SK-N-SH (cell line): ENCODE data around the gene VANGL1. TPM values are rescaled to one million over a fixed set of nuclear protein-coding genes. Genes with fewer than 3 reads are reported as not detected.
A peak's percentile ranks its signal among the peaks of the same experiment; 100 is the strongest.

Source experiments
- CTCF ChIA-PET: fragments of 300-600, 350-600 bp; formaldehyde crosslinking; extraction: SDS; loops from one replicate; lab custom pipeline; 2021; lab: Yijun Ruan, JAX
- POLR2A ChIA-PET: fragments of 350-600 bp; sonication (Branson Sonifier 250); formaldehyde crosslinking; extraction: SDS; loops from one replicate; lab custom pipeline; 2020; ENCODE audit warnings: antibody characterized with exemption, inconsistent platforms; lab: Yijun Ruan, JAX
- DNase-seq: peaks from one replicate; pipeline ENCODE4 v3.0.0; 2012
- H2AFZ ChIP-seq: fragments of 200-600 bp; sonication (generic); 2 replicates; pipeline ENCODE4 v1.8.1; 2016; ENCODE audit warnings: antibody characterized with exemption, mild to moderate bottlenecking, low read depth
- H3F3A ChIP-seq: fragments of 200-600 bp; sonication (generic); replicated peaks from 2 replicates; pipeline ENCODE3; 2016; ENCODE audit warnings: antibody characterized with exemption, mild to moderate bottlenecking; ENCODE audit not compliant: insufficient read depth
- H3K27ac ChIP-seq, 2 experiments: fragments of 200-500 bp in 1 of 2; fragments of 200-600 bp in 1 of 2; sonication (Bioruptor generic) in 1 of 2; sonication (generic), shearing (Covaris generic) in 1 of 2; 2 replicates each; pipeline versions ENCODE4 v1.5.1 to v1.6.1; 2014 to 2016; ENCODE audit warnings: low read depth in 2 of 2, inconsistent platforms in 1 of 2, low read length in 1 of 2, mild to moderate bottlenecking in 1 of 2, mixed read lengths in 1 of 2
- H3K27me3 ChIP-seq: fragments of 200-600 bp; sonication (generic), shearing (Covaris generic); 2 replicates; pipeline ENCODE4 v1.6.1; 2016; ENCODE audit warnings: mixed run types; ENCODE audit not compliant: insufficient read depth
- H3K36me3 ChIP-seq, 2 experiments: fragments of 200-500 bp in 1 of 2; fragments of 200-600 bp in 1 of 2; sonication (Bioruptor generic) in 1 of 2; sonication (generic) in 1 of 2; replicated peaks in 1 of 2; 2 replicates each; pipeline versions ENCODE3 to v1.5.1; 2014 to 2016; ENCODE audit warnings: low read length in 1 of 2, mild to moderate bottlenecking in 1 of 2; ENCODE audit not compliant: insufficient read depth in 2 of 2, control insufficient read depth in 1 of 2
- H3K4me1 ChIP-seq, 2 experiments: fragments of 200-500 bp in 1 of 2; fragments of 200-600 bp in 1 of 2; sonication (Bioruptor generic) in 1 of 2; sonication (generic), shearing (Covaris generic) in 1 of 2; 2 replicates each; pipeline versions ENCODE4 v1.5.1 to v1.6.1; 2014 to 2016; ENCODE audit warnings: low read depth in 1 of 2, low read length in 1 of 2, mixed run types in 1 of 2; ENCODE audit not compliant: insufficient read depth in 2 of 2, control insufficient read depth in 1 of 2
- H3K4me2 ChIP-seq: fragments of 200-600 bp; sonication (generic), shearing (Covaris generic); 2 replicates; pipeline ENCODE4 v1.6.1; 2017; ENCODE audit warnings: mixed run types
- H3K4me3 ChIP-seq, 2 experiments: fragments of 200-500 bp in 1 of 2; fragments of 200-600 bp in 1 of 2; sonication (Bioruptor generic) in 1 of 2; sonication (generic), shearing (Covaris generic) in 1 of 2; 2 replicates each; pipeline versions ENCODE4 v1.5.1 to v1.8.1; 2014 to 2016; ENCODE audit warnings: low read depth in 2 of 2, inconsistent platforms in 1 of 2, low read length in 1 of 2, mild to moderate bottlenecking in 1 of 2, mixed read lengths in 1 of 2, moderate library complexity in 1 of 2
- H3K79me2 ChIP-seq: fragments of 200-600 bp; sonication (generic); 2 replicates; pipeline ENCODE4 v1.8.1; 2017; ENCODE audit warnings: mild to moderate bottlenecking; ENCODE audit not compliant: insufficient read depth
- H3K9ac ChIP-seq: fragments of 200-600 bp; sonication (generic); 2 replicates; pipeline ENCODE4 v1.6.1; 2017; ENCODE audit warnings: mixed run types
- H3K9me2 ChIP-seq: fragments of 200-600 bp; sonication (generic); 2 replicates; pipeline ENCODE4 v1.6.1; 2017; ENCODE audit warnings: mixed run types
- H3K9me3 ChIP-seq: fragments of 200-600 bp; sonication (generic); 2 replicates; pipeline ENCODE4 v1.6.1; 2017; ENCODE audit warnings: mixed run types, mild to moderate bottlenecking, moderate library complexity
- H4K20me1 ChIP-seq: fragments of 200-600 bp; sonication (generic); 2 replicates; pipeline ENCODE4 v1.6.1; 2017; ENCODE audit warnings: mild to moderate bottlenecking, mixed run types; ENCODE audit not compliant: insufficient read depth
- CHD2 ChIP-seq: fragments of 150-350 bp; IDR thresholded peaks from 2 replicates; pipeline ENCODE4 v1.6.1; 2018; ENCODE audit warnings: low read length; ENCODE audit not compliant: partially characterized antibody
- CTCF ChIP-seq: fragments of 200-600 bp; sonication (generic); IDR thresholded peaks from 2 replicates; pipeline ENCODE4 v1.6.1; 2017; ENCODE audit warnings: antibody characterized with exemption, mild to moderate bottlenecking, moderate library complexity
- ELF1 ChIP-seq: IDR thresholded peaks from 2 replicates; pipeline ENCODE4 v1.4.0; 2012
- EP300 ChIP-seq, 2 experiments: IDR thresholded peaks; 2 replicates each; pipeline versions ENCODE4 v1.4.0 to v1.6.1; 2012; ENCODE audit warnings: borderline replicate concordance in 1 of 2, low read depth in 1 of 2, low read length in 1 of 2
- EZH2phosphoT487 ChIP-seq: fragments of 200-600 bp; sonication (generic); IDR thresholded peaks from 2 replicates; pipeline ENCODE4 v1.6.1; 2017; ENCODE audit warnings: low read depth, mixed run types, mild to moderate bottlenecking, antibody characterized with exemption, moderate library complexity, borderline replicate concordance
- FOSL2 ChIP-seq: IDR thresholded peaks from 2 replicates; pipeline ENCODE4 v1.4.0; 2012; ENCODE audit warnings: low read depth, mild to moderate bottlenecking, moderate library complexity, borderline replicate concordance
- FOXJ3 ChIP-seq: sonication (generic); formaldehyde crosslinking; IDR thresholded peaks from 2 replicates; pipeline ENCODE4 v1.5.1; 2020; ENCODE audit warnings: mild to moderate bottlenecking, missing genetic modification reagents
- FOXM1 ChIP-seq: IDR thresholded peaks from 2 replicates; pipeline ENCODE4 v1.4.0; 2012; ENCODE audit warnings: low read depth, mild to moderate bottlenecking
- GABPA ChIP-seq: IDR thresholded peaks from 2 replicates; pipeline ENCODE4 v1.4.0; 2012; ENCODE audit warnings: low read depth, mild to moderate bottlenecking
- GATA2 ChIP-seq: sonication (generic); formaldehyde crosslinking; IDR thresholded peaks from 2 replicates; pipeline ENCODE4 v1.5.0; 2020; ENCODE audit warnings: mild to moderate bottlenecking, missing genetic modification reagents
- MEF2A ChIP-seq: IDR thresholded peaks from 2 replicates; pipeline ENCODE4 v1.4.0; 2012; ENCODE audit warnings: low read depth, borderline replicate concordance
- NFIC ChIP-seq: IDR thresholded peaks from 2 replicates; pipeline ENCODE4 v1.4.0; 2012; ENCODE audit warnings: borderline replicate concordance
- NRF1 ChIP-seq: IDR thresholded peaks from 2 replicates; pipeline ENCODE4 v1.6.1; 2012; ENCODE audit warnings: low read depth, mild to moderate bottlenecking, low read length
- POLR2AphosphoS5 ChIP-seq: IDR thresholded peaks from 2 replicates; pipeline ENCODE4 v1.6.1; 2012; ENCODE audit warnings: low read depth, low read length
- RAD21 ChIP-seq: IDR thresholded peaks from 2 replicates; pipeline ENCODE4 v1.6.1; 2012; ENCODE audit warnings: mild to moderate bottlenecking, low read length
- RFX5 ChIP-seq: IDR thresholded peaks from 2 replicates; pipeline ENCODE4 v1.6.1; 2012; ENCODE audit warnings: mild to moderate bottlenecking, improper control_type of control experiment, low read length
- RXRA ChIP-seq: IDR thresholded peaks from 2 replicates; pipeline ENCODE4 v1.4.0; 2012; ENCODE audit warnings: low read depth, mild to moderate bottlenecking, borderline replicate concordance
- TAF1 ChIP-seq: IDR thresholded peaks from 2 replicates; pipeline ENCODE4 v1.6.1; 2012; ENCODE audit warnings: low read depth, mild to moderate bottlenecking, low read length, moderate library complexity, borderline replicate concordance
- USF1 ChIP-seq: IDR thresholded peaks from 2 replicates; pipeline ENCODE4 v1.4.0; 2012; ENCODE audit warnings: low read depth, borderline replicate concordance
- USF2 ChIP-seq: fragments of 150-350 bp; IDR thresholded peaks from 2 replicates; pipeline ENCODE4 v1.6.1; 2017; ENCODE audit warnings: antibody characterized with exemption, low read length, low read depth, borderline replicate concordance
- YY1 ChIP-seq: IDR thresholded peaks from 2 replicates; pipeline ENCODE4 v1.4.0; 2012; ENCODE audit warnings: low read depth, mild to moderate bottlenecking
- WGBS: methylation state at CpG from one replicate; pipeline ENCODE4 v1.1.6; 2017; ENCODE audit warnings: low lambda C conversion rate; 5-methylcytosine and 5-hydroxymethylcytosine counted together
- polyA plus RNA-seq, 3 experiments: library from polyadenylated mRNA; depleted of rRNA; stranded (reverse); fragments of >200 nt; gene quantifications; 2 replicates each; pipeline ENCODE4 v1.2.3, GENCODE V29; 2012
- TF ChIP-seq, protein P1 (sequence below): IDR thresholded peaks from 2 replicates; pipeline ENCODE4; 2012

The VANGL1 gene
- polyA plus RNA-seq, 1 of the 3 experiments (the other 2 are of a cell fraction): 5.4 TPM

GRCh38 chr1:115596080-115596780 is 45.5 kb upstream of the VANGL1 start:
- H3K79me2 ChIP-seq: no peaks in the 10 kb centered on the region
- no peak overlapping the region; a peak in 1 of 4 replicates for H3K27ac ChIP-seq
- CTCF ChIA-PET: interaction anchor here (0.5 to 10.9 kb wide), 65 partner anchors 10 to 709 kb away, joined by 3 to 202 read pairs (median 5); partner anchors contain the start of gene NGF
- TF ChIP-seq RFX5 (no peak), FOXJ3 (CRISPR knock-in tag) (no peak), USF1 (no peak), YY1 (no peak), GATA2 (CRISPR knock-in tag) (no peak), NRF1 (no peak), EZH2phosphoT487 (no peak), RXRA (no peak)
- H3K9ac ChIP-seq: peak overlapping the region; percentile 41; the same call in 1 of the 2 replicates
- no peaks in the 10 kb centered on the region for H4K20me1 ChIP-seq
- no peaks in the 10 kb centered on the region for H3K27me3 ChIP-seq
- H3F3A ChIP-seq: no peaks in the 10 kb centered on the region
- peak overlapping the region; percentile 72; the same call in 1 of the 2 replicates for H2AFZ ChIP-seq
- H3K4me3 ChIP-seq: peak overlapping the region in 1 of 2 experiments; percentile 12; a peak in 1 of 4 replicates
- POLR2A ChIA-PET: no interaction called here
- H3K4me2 ChIP-seq: no peak overlapping the region
- H3K9me3 ChIP-seq: no peaks in the 10 kb centered on the region
- H3K36me3 ChIP-seq: no peaks in the 10 kb centered on the region
- no peak for DNase-seq
- WGBS: 23% methylated on average over 7 of the region's 7 CpGs
- H3K9me2 ChIP-seq: no peaks in the 10 kb centered on the region
- peaks cover 4% of the 10 kb centered on the region in 2 experiments; a peak in 2 of 4 replicates for H3K4me1 ChIP-seq

DNA sequence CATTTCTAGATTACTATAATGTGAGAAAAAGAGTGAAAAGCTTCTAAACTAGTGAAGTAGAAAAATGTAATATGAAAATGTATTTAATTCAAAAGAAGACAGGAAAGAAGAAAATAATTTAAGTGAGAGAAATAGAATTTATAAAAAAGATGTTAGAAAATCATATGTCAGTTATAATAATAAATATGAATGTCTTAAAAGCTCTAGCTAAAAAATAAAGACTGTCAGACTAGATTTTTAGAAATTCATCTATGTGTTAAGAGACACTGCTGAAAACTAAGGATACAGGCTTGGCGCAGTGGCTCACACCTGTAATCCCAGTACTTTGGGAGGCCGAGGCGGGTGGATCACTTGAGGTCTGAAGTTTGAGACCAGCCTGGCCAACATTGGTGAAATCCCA is 37.3 kb upstream of the VANGL1 start:
- DNase-seq: no peak

More for the DNA sequence above, 37.3 kb upstream of the VANGL1 start:
- H3K27me3 ChIP-seq: no peaks in the 10 kb centered on the region
- TF ChIP-seq RFX5 (no peak), EP300 (IDR thresholded peaks at IDR 0.05; ENCODE audit: borderline replicate concordance in 1 of 2, low read depth in 1 of 2, low read length in 1 of 2) (no peak), RAD21 (no peak), GABPA (no peak), MEF2A (no peak), CHD2 (no peak), EZH2phosphoT487 (no peak), FOSL2 (no peak), TAF1 (no peak), RXRA (no peak), NFIC (no peak), NRF1 (no peak), GATA2 (CRISPR knock-in tag) (no peak), CTCF (no peak), YY1 (no peak), POLR2AphosphoS5 (no peak), ELF1 (no peak), USF2 (no peak), FOXM1 (no peak)
- TF ChIP-seq, protein P1, sequence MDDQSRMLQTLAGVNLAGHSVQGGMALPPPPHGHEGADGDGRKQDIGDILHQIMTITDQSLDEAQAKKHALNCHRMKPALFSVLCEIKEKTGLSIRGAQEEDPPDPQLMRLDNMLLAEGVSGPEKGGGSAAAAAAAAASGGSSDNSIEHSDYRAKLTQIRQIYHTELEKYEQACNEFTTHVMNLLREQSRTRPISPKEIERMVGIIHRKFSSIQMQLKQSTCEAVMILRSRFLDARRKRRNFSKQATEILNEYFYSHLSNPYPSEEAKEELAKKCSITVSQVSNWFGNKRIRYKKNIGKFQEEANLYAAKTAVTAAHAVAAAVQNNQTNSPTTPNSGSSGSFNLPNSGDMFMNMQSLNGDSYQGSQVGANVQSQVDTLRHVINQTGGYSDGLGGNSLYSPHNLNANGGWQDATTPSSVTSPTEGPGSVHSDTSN: no peak
- no peak overlapping the region for H3K4me3 ChIP-seq
- H3K36me3 ChIP-seq: no peaks in the 10 kb centered on the region
- 67% methylated on average over 3 of the region's 3 CpGs for WGBS
- ChIA-PET POLR2A (no interaction called here), CTCF (interaction anchor here (1.0 kb wide), 1 partner anchor 492 kb away, joined by 4 read pairs; no protein-coding TSS in a partner anchor)
- H3F3A ChIP-seq: no peaks in the 10 kb centered on the region
- H3K9me3 ChIP-seq: no peaks in the 10 kb centered on the region
- H3K9ac ChIP-seq: no peak overlapping the region
- no peaks in the 10 kb centered on the region for H3K4me1 ChIP-seq
- no peak overlapping the region for H2AFZ ChIP-seq
- no peak overlapping the region for H3K27ac ChIP-seq
- H3K9me2 ChIP-seq: no peaks in the 10 kb centered on the region
- H3K79me2 ChIP-seq: no peaks in the 10 kb centered on the region
- H4K20me1 ChIP-seq: no peaks in the 10 kb centered on the region
- no peak overlapping the region for H3K4me2 ChIP-seq
